Measurements from ENCODE around the gene ITGBL1. TPM values are rescaled to one million over a fixed set of nuclear protein-coding genes. Genes with fewer than 3 reads are reported as not detected.

Gene ITGBL1
- total RNA-seq, 2 experiments from 2014 or later = not detected

DNA sequence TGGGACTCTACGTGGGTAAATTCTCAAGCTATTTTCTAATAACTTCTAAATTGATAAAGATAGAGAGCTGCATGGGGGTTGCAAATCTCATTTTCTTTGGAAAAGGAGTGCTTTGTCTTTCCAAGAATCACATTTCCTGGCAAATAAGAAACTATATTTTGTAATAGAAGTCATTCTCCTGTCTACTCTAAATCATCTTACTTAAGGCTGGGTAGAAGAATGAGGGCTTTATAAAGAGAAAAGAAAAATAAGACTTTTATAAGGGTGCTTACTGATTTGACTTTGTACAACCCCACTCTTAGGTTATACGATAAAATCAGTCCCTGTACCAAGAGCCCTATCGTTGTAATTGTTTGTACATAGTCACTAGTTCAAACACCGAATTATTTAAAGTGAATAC lies 14.9 kb downstream of the ITGBL1 start:
- ChIA-PET POLR2A (no interaction called here), CTCF (no interaction called here)
- no peaks in the 10 kb centered on the region for H3K4me1 Mint-ChIP-seq
- no peaks in the 10 kb centered on the region for H3K9me3 Mint-ChIP-seq
- H3K27ac Mint-ChIP-seq = no peak overlapping the region
- no peak overlapping the region for H3K4me3 Mint-ChIP-seq
- DNase-seq = no peak
- no peaks in the 10 kb centered on the region for H3K27me3 Mint-ChIP-seq
- no peaks in the 10 kb centered on the region for H3K36me3 Mint-ChIP-seq (ENCODE audit: low read depth)

DNA sequence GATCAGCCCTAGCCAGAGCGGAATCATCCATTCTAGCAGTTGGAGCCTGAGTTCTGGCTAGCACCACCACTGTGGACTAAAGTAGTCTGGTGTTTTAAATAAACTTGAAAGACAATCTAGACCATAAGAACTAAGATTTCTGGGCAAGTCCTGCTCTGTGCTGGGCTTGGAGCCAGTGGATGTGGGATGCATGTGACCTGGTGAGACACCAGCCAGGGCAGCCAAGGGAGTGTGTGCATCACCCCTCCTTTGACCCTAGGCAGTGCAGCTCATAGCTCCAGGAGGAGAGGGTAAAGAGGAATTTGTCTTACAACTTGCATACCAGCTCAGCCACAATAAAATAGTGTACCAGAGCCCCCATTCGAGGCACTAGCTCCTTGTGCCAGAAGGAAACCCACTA lies 21.0 kb downstream of the ITGBL1 start:
- POLR2A ChIA-PET = no interaction called here
- DNase-seq = no peak
- CTCF ChIA-PET = no interaction called here

DNA sequence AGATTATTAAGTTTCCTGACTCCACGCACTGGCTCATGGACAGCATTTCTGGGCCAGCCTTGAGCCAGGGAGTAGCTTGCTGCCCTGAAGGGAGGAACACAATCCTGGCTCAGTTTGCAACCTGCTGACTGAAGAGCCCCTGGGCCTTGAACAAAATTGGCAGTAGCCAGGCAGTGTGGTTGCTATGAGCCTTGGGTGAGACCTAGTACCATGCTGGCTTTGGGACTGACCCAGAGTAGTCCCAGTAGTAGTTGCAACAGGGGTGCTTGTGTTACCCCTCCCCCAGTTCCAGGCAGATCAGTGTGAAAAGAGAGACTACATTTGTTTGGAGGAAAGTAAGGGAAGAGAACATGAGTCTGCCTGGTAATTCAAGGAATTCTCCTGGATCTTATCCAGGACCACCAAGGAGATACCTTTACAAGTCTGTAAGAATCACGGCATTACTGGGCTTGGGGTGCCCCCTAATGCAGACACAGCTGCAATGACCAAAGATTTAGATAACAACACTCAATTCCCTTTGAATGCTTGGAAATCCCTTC lies 22.0 kb downstream of the ITGBL1 start:
- Mint-ChIP-seq H3K27me3 (no peaks in the 10 kb centered on the region), H3K4me1 (no peaks in the 10 kb centered on the region), H3K36me3 (ENCODE audit: low read depth) (no peaks in the 10 kb centered on the region), H3K27ac (no peak overlapping the region), H3K4me3 (no peak overlapping the region), H3K9me3 (no peaks in the 10 kb centered on the region)
- ChIA-PET POLR2A (no interaction called here), CTCF (no interaction called here)
- DNase-seq = no peak

More for the DNA sequence above, 21.0 kb downstream of the ITGBL1 start:
- Mint-ChIP-seq H3K4me1 (no peaks in the 10 kb centered on the region), H3K27me3 (no peaks in the 10 kb centered on the region), H3K36me3 (ENCODE audit: low read depth) (no peaks in the 10 kb centered on the region), H3K9me3 (no peaks in the 10 kb centered on the region), H3K27ac (no peak overlapping the region), H3K4me3 (no peak overlapping the region)

DNA sequence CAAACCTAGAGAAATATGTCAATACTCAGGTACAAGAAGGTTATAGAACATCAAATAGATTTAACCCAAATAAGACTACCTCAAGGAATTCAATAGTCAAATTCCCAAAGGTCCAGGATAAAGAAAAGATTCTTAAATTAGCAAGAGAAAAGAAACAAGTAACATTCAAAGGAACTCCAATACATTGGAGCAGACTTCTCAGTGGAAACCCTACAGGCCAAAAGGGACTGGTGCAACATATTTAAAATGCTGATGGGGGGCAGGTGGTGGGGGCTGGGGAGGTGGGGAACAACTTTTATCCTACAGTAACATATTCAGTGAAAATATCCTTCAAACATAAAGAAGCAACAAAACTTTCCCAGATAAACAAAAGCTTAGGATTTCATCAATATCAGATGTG lies 23.1 kb downstream of the ITGBL1 start:
- no peak for DNase-seq
- Mint-ChIP-seq H3K36me3 (ENCODE audit: low read depth) (no peaks in the 10 kb centered on the region), H3K4me1 (no peaks in the 10 kb centered on the region), H3K27ac (no peak overlapping the region), H3K27me3 (no peaks in the 10 kb centered on the region), H3K9me3 (no peaks in the 10 kb centered on the region), H3K4me3 (no peak overlapping the region)
- ChIA-PET POLR2A (no interaction called here), CTCF (no interaction called here)

DNA sequence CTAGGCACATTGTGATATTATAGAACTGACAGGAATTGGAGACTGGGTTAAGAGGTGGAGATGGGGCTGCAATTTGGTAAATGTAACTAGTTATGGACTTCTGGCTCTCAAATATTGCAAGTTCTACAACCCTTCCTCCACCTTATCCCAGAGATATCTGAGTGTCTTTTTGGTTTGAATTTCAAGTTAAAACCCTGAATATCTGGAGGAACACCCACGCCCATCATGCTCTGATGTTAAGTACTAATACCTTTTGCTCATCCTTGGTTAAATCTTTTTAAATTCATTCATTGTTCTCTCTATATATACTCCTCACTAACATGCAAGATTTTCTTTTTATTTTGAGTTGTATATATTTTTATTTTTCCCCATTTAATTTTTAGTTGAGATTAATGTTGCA lies 28.9 kb downstream of the ITGBL1 start:
- CTCF ChIA-PET = no interaction called here
- no peak overlapping the region for H3K27ac Mint-ChIP-seq
- H3K36me3 Mint-ChIP-seq (ENCODE audit: low read depth) = no peaks in the 10 kb centered on the region
- DNase-seq = no peak
- no peaks in the 10 kb centered on the region for H3K4me1 Mint-ChIP-seq
- POLR2A ChIA-PET = no interaction called here
- H3K4me3 Mint-ChIP-seq = no peak overlapping the region
- H3K27me3 Mint-ChIP-seq = no peaks in the 10 kb centered on the region
- H3K9me3 Mint-ChIP-seq = no peaks in the 10 kb centered on the region

DNA sequence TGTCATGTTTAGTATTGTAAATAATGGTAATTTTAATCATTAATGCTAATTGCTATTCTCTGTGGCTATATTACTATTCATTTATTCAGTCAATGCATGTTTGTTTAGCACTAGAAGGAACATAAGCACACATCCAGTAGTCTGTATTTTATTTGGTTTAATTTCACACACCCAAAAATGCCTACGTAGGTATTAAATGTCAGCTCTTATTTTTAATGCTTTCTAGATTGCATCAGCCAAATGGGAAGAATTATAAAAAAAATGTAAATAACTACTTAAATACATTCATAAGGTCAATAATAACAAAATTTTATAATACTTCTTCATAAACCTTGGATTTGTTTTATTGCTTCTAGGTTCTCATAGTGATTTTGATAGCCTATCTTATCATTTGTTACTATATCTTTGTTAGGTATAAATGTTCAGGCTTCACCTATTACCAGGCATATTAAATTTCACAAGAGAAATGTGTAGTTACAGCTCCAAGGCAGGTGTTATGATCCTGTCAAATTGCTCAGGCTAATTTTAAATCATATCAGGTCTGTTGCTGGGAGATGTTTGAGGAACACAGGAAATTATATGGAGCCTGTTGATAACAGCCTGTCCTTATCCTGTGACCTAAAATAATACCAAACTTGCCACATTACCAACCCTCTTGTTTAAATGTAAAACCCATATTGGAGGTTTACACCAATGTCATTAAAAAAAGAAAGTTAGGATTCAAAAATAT lies 34.4 kb downstream of the ITGBL1 start:
- no peaks in the 10 kb centered on the region for H3K36me3 Mint-ChIP-seq (ENCODE audit: low read depth)
- POLR2A ChIA-PET = no interaction called here
- H3K27ac Mint-ChIP-seq = no peak overlapping the region
- H3K4me3 Mint-ChIP-seq = no peak overlapping the region
- no peaks in the 10 kb centered on the region for H3K4me1 Mint-ChIP-seq
- CTCF ChIA-PET = no interaction called here
- DNase-seq = no peak
- no peaks in the 10 kb centered on the region for H3K9me3 Mint-ChIP-seq
- H3K27me3 Mint-ChIP-seq = no peaks in the 10 kb centered on the region

DNA sequence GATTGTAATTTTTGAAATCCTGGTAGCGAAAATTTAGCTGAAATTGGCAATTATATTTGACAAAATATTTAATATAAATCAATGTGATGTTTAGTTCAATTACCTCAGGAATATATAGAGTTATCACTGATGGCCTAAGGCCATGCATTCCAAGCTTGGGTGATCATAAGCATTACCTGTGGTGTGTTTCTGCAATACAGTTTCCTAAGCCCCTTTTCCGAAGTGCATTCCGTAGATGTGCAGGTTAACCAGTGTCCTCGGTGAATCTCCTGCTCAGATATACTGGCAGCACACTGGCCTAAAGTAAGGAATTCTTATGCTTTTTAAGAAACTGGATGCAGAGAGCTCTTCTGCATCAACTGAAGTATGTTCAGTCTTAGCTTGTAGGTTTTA lies 35.0 kb downstream of the ITGBL1 start:
- no peak for DNase-seq
- no peak overlapping the region for H3K4me3 Mint-ChIP-seq
- ChIA-PET CTCF (no interaction called here), POLR2A (no interaction called here)
- H3K27me3 Mint-ChIP-seq = no peaks in the 10 kb centered on the region
- no peak overlapping the region for H3K27ac Mint-ChIP-seq
- no peaks in the 10 kb centered on the region for H3K9me3 Mint-ChIP-seq
- H3K4me1 Mint-ChIP-seq = no peaks in the 10 kb centered on the region
- H3K36me3 Mint-ChIP-seq (ENCODE audit: low read depth) = no peaks in the 10 kb centered on the region

DNA sequence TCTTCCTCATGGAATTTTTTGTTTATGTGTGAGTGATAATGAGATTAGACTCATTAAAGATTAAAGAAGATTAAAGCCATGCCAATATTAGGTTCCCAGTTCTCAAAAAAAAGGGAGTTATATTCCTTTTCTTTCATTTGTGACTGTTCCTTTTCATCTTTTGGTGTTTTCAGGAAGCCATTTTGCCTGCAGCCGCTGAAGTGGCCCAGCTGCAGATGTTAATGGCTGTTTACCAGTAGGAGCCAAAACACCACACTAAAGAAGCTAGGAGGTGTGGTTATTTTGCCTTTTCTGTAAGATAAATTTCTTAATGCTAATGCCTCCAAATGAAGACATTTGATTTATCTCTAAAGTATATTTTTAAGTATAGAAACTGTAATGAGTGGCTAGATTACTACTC lies 36.3 kb downstream of the ITGBL1 start:
- H3K4me3 Mint-ChIP-seq = no peak overlapping the region
- no peak for DNase-seq
- H3K27me3 Mint-ChIP-seq = no peaks in the 10 kb centered on the region
- no peak overlapping the region for H3K27ac Mint-ChIP-seq
- H3K9me3 Mint-ChIP-seq = no peaks in the 10 kb centered on the region
- CTCF ChIA-PET = no interaction called here
- no peaks in the 10 kb centered on the region for H3K36me3 Mint-ChIP-seq (ENCODE audit: low read depth)
- POLR2A ChIA-PET = no interaction called here
- H3K4me1 Mint-ChIP-seq = no peaks in the 10 kb centered on the region

DNA sequence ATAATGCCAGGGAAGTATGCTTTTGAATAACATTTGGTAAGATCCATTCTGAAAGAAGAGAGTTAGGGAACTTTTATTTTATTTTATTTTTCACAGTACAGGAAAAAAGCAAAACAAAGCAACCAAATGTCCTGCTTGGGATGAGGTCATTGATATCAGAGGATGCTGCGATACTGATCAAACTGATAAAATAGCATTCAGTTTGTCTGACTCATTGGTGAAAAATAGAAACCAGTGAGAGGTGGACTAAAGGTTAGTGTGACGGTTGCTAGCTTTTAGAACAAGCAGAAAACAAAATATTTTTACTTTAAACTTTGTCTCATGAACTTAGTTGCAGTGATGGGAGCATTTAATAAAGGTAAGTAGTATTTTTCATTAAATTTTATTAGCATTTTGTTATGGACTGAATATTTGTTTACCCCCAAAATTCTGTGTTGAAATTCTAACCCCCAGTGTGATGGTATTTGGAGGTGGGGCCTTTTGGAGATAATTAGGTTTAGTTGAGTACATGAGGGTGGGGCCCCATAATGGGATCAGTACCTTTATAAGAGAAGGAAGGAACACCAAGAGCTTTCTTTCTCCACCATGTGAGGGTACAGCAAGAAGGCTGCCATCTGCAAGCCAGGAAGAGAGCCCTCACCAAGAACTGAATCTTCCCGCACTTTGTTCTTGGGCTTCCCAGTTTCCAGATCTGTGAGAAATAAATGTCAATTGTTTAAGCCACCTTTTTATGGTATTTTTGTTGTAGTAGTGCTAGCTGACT lies 37.3 kb downstream of the ITGBL1 start:
- DNase-seq = no peak
- POLR2A ChIA-PET = no interaction called here
- CTCF ChIA-PET = no interaction called here
- Mint-ChIP-seq H3K9me3 (no peaks in the 10 kb centered on the region), H3K27ac (no peak overlapping the region), H3K4me3 (no peak overlapping the region), H3K4me1 (no peaks in the 10 kb centered on the region), H3K27me3 (no peaks in the 10 kb centered on the region), H3K36me3 (ENCODE audit: low read depth) (no peaks in the 10 kb centered on the region)

DNA sequence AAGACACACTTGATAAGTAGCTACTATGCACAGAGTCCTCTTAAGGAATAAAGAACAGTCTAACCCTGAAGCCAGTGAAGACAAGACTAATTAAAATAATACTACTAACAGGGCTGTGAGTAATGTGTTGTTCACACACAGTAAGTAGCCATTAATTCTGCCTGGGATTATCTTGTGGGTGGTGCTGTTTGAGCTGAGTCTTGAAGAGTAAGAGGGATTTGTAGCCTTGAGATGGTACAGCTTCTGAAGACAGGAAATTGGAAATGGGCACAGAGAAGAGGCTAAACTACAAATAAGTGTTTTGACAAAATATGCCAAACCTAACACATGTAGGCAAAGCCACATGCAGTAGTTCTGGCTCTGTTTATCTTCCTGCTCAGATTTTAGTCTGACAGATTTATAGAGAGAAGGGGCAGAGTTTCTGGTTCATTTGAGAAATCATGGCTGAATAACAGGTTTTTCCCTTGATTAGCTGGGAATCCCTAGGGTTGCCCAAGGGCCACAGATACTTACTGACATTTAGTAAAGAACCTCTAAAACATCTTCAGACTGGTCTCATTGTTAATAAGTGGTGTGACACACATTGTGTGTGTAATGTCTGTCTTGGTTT lies 38.0 kb downstream of the ITGBL1 start:
- Mint-ChIP-seq H3K27me3 (no peaks in the 10 kb centered on the region), H3K36me3 (ENCODE audit: low read depth) (no peaks in the 10 kb centered on the region), H3K9me3 (no peaks in the 10 kb centered on the region), H3K4me1 (no peaks in the 10 kb centered on the region), H3K4me3 (no peak overlapping the region), H3K27ac (no peak overlapping the region)
- CTCF ChIA-PET = no interaction called here
- DNase-seq = no peak
- POLR2A ChIA-PET = no interaction called here

DNA sequence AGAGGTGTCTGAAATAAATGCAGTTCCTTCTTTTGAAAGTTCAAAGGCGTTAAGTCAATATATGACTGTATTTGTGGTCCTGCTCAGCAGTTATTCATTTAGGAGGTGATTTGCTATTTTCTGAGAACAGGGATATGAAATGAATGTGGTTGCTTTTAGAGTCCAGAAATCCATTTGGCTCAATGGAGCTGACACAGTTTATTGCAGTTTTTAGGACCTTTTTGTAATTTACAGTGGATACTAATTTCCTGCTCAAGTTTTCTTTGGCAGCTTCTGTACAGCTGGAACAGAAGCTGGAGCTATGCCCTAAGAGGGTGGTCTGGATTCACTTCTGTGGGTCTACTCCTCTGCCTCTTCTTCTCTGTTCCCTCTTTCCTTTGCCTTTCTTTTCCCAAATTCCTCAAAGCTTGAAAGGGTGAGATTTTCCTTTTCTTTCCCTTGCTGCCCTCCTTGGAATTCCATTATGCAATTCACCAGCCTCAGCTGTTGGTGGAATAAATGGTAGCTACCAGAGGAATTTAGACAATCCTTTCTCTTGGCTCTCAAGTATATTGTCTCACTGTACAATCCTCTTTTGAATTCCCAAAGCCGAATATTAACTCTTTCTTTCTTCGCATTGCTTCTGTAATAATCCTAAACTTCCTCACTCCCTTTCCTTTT lies 39.9 kb downstream of the ITGBL1 start:
- ChIA-PET POLR2A (no interaction called here), CTCF (no interaction called here)
- no peak overlapping the region for H3K4me3 Mint-ChIP-seq

DNA sequence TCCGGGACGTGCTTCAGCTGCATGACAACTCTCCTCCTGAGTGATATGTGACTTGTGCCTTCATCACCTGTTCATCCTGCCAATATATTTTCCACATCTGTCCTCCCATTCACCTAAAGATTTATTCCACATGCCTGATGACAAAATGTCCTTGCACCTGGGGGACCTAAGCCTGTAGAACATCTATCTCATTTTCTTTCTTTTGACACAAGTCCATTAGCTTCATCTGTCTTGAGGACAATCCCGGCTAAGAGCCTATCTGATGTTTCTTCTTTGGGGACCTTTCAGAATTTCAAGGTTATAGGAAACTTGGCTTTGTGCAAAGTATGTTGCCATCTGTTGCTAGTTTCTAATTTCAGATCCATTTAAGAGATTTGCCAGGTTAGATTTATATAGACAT lies 41.1 kb downstream of the ITGBL1 start:
- Mint-ChIP-seq H3K9me3 (no peaks in the 10 kb centered on the region), H3K4me1 (no peaks in the 10 kb centered on the region), H3K36me3 (ENCODE audit: low read depth) (no peaks in the 10 kb centered on the region), H3K27me3 (no peaks in the 10 kb centered on the region), H3K27ac (no peak overlapping the region), H3K4me3 (no peak overlapping the region)
- CTCF ChIA-PET = no interaction called here
- no peak for DNase-seq
- POLR2A ChIA-PET = no interaction called here

More for the DNA sequence above, 39.9 kb downstream of the ITGBL1 start:
- DNase-seq = no peak
- H3K27me3 Mint-ChIP-seq = no peaks in the 10 kb centered on the region
- no peaks in the 10 kb centered on the region for H3K4me1 Mint-ChIP-seq
- no peaks in the 10 kb centered on the region for H3K36me3 Mint-ChIP-seq (ENCODE audit: low read depth)
- H3K9me3 Mint-ChIP-seq = no peaks in the 10 kb centered on the region
- no peak overlapping the region for H3K27ac Mint-ChIP-seq

DNA sequence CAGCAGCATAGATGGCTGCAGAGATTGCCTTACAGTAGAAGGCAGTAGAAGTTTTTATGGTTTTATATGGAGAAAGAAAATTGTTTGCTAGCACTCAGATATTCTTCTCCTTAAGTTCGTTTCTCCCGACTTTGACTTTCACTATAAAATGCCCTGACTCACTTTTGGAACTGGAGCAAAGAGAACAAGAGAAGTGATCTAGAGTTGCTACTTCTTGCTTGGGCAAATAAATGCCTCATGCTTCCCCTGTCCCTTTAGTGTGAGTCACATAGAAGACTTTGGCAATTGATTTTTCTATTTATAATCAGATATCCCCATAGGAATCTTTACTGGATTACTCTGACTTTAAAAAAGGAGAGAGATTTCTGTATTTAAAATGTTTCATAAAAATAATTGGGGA lies 46.9 kb downstream of the ITGBL1 start:
- no peaks in the 10 kb centered on the region for H3K4me1 Mint-ChIP-seq
- ChIA-PET POLR2A (no interaction called here), CTCF (no interaction called here)
- DNase-seq = no peak
- H3K9me3 Mint-ChIP-seq = no peaks in the 10 kb centered on the region
- no peaks in the 10 kb centered on the region for H3K27me3 Mint-ChIP-seq
- no peaks in the 10 kb centered on the region for H3K36me3 Mint-ChIP-seq (ENCODE audit: low read depth)
- H3K4me3 Mint-ChIP-seq = no peak overlapping the region
- H3K27ac Mint-ChIP-seq = no peak overlapping the region
